GM18951 (cell line): ENCODE data around the gene SHROOM4.

ENCODE experiments used
- POLR2A ChIP-seq: IDR thresholded peaks from 4 replicates; pipeline ENCODE4 v1.6.1; 2011; ENCODE audit warnings: mild to moderate bottlenecking; ENCODE audit not compliant: insufficient read length, insufficient read depth; ENCODE audit errors: extremely low read depth
- in situ Hi-C: fragments of 300-500 bp; cut with MboI; formaldehyde crosslinking; loops from one replicate; pipeline ENCODE4 v1.12.0; 2022; ENCODE audit warnings: low sequenced_read_pairs, mixed read lengths, inconsistent platforms; ENCODE audit not compliant: unreplicated experiment

Gene SHROOM4, protein sequence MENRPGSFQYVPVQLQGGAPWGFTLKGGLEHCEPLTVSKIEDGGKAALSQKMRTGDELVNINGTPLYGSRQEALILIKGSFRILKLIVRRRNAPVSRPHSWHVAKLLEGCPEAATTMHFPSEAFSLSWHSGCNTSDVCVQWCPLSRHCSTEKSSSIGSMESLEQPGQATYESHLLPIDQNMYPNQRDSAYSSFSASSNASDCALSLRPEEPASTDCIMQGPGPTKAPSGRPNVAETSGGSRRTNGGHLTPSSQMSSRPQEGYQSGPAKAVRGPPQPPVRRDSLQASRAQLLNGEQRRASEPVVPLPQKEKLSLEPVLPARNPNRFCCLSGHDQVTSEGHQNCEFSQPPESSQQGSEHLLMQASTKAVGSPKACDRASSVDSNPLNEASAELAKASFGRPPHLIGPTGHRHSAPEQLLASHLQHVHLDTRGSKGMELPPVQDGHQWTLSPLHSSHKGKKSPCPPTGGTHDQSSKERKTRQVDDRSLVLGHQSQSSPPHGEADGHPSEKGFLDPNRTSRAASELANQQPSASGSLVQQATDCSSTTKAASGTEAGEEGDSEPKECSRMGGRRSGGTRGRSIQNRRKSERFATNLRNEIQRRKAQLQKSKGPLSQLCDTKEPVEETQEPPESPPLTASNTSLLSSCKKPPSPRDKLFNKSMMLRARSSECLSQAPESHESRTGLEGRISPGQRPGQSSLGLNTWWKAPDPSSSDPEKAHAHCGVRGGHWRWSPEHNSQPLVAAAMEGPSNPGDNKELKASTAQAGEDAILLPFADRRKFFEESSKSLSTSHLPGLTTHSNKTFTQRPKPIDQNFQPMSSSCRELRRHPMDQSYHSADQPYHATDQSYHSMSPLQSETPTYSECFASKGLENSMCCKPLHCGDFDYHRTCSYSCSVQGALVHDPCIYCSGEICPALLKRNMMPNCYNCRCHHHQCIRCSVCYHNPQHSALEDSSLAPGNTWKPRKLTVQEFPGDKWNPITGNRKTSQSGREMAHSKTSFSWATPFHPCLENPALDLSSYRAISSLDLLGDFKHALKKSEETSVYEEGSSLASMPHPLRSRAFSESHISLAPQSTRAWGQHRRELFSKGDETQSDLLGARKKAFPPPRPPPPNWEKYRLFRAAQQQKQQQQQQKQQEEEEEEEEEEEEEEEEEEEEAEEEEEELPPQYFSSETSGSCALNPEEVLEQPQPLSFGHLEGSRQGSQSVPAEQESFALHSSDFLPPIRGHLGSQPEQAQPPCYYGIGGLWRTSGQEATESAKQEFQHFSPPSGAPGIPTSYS (N-terminal part only)

DNA sequence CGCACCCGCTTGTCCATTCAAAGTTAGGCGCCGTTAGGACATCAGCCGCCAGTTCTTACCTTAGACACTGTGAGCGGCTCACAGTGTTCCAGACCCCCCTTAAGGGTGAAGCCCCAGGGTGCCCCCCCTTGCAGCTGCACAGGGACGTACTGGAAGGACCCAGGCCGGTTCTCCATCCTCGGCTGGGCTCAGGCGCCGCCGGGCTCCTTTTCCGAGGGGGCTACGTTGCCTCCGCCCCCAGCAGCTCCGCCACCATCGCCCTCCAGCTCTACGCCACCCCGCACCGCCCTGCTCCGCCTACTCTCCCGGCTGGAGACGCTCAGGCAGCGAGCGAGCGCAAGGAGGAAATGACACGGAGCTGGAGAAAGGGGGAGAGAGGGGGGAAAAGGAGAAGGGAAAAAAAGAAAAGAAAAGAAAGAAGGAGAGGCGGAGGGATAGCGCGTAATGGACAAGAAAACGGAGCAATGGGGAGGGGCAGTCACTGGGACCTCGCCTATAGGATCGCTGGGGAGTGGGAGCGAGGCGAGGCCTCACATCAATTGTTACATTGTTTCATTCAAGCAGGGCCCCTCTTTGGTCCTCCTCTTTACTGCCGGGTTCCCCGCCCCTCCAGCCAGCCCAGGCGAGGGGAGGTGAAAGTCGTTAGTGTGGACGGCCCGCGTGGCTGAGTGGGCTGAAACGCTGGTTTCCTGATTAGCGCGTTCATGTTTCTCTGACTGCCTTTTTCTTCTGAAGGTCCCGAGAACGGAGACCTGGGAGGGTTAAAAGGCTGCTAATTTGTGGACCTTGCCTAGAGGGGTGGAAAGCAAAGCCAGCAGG, at the start of gene SHROOM4:
Gene SHROOM4, minus strand, starts transcription at position 352 of the 819 bp plus-strand sequence. Its CDS starts 176 bp downstream, at position 176.
- in situ Hi-C loops, result no loop called here
- no peak for TF ChIP-seq POLR2A

DNA sequence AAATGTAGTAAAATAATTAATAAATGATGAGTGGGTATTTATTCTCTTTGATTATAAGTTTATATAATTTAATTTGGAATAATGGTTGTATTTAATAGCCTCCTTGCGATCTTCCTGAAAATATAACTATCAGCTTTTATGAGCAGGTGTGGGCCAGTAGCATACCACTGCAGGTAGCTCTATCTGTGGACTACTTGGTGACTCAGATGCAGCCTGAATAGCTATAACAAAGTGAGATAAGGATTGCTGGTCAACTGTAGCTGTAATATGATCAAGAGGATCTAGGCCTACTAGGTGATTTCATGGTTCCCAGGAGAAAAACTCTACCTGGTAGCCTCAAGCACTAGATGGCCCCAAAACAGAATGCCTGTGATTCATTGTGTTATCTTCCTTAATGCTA, 49.5 kb upstream of the SHROOM4 start:
- no peak for TF ChIP-seq POLR2A
- in situ Hi-C loops, result no loop called here

DNA sequence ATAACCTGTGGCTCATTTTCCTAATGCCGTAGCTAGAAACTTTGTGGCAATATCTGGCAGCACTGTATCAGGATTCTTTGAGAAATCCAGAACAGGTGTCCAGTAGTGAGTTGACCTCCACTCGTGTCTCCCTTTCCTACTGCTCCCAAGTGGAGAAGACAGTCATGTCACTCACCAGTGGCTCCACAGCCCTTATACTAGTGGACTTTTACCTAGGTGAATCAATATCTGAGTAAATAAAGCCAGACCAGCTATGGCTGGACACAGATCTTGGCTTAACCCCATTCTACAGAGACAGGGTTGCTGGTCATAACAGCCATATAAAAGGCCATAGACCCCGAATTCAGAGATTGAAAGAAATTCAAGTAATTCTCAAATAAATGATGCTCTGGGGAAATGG, 46.5 kb upstream of the SHROOM4 start:
- in situ Hi-C loops, result no loop called here
- no peak for TF ChIP-seq POLR2A

DNA sequence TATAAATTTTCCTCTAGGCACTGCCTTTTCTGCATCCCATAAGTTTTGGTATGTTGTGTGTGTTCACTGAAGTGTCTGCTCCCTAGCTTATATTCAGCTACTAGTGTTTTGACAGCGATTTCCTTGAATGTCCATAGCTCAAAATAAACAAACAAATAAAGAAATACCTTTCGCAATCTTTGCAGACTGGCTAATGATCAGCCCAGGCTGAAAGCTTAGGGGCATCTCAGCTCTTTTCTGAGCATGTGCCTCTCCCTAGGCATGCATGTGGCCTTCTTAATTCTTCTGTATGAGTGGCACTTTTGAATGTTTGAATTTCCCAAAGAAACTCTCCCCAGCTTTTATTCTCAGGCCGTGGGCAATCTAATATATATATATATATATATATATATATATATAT, 44.6 kb upstream of the SHROOM4 start:
- in situ Hi-C loops, result no loop called here
- no peak for TF ChIP-seq POLR2A

DNA sequence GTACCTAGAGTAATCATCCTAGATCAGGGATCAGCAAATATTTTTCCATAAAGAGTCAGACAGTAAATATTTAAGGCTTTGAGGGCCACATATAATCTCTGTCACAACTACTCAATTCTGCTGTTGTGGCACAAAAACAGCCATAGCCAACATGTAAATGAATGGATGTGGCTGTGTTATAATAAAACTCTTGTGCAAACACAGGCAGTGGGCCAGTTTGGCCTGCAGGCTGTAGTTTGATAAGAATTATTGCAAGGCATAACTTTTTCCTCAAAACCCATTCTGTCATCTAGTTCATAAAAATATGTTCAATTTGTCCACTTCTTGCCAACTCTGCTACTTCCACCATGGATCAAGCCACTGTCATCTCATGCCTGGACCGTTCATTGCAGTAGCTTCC, 39.4 kb upstream of the SHROOM4 start:
- in situ Hi-C loops, result no loop called here
- TF ChIP-seq POLR2A, result no peak

DNA sequence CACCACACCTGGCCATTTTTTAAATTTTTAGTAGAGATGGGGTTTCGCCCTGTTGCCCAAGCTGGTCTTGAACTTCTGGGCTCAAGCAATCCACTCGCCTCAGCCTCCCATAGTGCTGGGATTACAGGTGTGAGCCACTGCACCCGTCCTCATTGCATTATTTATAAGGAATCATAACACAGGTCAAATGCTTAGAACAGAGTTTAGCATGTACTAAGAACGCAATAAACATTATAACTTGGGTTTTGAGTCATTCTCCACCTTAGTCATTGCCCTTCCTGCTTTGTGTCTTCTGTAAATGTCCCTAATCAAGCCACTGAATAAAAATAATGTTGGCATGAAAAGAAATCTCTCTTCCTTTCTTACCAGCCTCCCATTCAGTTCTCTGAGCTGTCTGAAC, 38.5 kb upstream of the SHROOM4 start:
- in situ Hi-C loops, result no loop called here
- no peak for TF ChIP-seq POLR2A

DNA sequence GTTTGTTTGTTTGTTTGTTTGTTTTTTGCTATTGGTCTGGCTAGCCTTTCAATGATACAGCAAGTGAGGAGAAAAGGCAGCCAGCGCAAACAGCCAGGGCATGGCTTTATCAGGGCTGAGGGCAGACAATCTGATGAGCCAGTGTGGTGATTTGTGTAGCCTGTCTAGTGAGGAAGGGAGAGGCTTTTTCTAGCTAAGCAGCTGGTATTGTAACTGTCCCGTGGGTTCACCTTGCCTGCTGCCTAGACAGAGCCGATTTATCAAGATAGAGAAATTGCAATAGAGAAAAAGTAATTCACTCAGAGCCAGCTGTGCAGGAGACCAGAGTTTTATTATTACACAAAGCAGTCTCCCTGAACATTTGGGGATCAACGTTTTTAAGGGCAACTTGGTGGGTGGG, 28.2 kb upstream of the SHROOM4 start:
- in situ Hi-C loops, result no loop called here
- no peak for TF ChIP-seq POLR2A

DNA sequence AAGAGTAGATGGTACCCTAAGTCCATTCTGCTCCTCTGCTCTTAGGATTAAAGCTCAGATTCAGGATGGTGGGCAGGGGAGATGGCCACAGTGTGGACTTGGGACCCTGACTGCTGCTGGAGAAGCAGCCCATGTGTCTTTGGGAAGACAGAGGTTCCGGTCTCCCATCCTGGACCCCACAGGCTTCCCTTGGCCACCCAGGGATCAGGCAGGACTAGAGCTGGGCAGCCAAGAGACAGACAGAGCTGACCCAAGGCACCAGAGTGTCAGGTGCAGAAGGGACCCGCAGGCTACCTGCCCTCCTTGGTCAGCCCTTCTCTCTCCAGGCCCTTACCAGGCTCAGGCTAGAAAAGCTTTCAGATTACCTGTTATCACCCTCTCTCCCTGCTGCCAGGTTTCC, 25.7 kb upstream of the SHROOM4 start:
- in situ Hi-C loops, result no loop called here
- no peak for TF ChIP-seq POLR2A

DNA sequence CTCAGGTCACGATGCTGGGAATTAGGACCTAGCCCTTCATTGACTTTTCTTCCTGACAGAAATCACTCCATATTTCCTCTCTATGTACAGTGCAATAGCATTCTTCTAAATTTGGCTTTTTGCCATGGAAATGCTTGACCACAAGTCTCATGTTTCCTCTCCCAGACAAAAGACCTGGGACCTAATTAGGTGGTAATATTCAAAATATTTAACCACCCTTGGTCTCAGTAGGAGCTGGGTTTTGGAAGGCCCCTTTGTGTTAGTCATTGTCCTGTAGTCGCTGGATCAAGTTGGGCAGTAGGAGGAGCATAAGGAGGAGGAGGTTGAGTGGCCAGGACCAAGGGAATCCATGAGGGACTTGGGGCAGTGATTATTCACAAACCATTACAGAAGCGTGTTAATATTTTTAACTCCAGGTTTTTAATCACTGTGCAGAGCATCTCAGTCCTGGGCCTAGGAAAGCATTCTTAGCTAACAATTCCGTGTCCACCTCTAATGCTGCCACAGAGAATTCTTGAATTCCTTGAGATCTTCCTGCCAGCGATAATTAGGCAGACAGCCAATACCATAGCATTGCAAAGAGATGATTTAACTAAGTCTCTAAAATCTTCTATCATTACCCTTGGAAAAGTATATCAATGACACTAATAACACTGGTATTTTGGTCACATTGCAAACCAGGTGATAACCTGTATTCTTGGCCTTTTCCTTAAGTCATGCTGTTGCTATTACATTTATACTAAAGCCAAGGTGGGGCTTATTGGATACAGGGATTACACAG, 25.0 kb upstream of the SHROOM4 start:
- in situ Hi-C loops, result no loop called here
- no peak for TF ChIP-seq POLR2A

DNA sequence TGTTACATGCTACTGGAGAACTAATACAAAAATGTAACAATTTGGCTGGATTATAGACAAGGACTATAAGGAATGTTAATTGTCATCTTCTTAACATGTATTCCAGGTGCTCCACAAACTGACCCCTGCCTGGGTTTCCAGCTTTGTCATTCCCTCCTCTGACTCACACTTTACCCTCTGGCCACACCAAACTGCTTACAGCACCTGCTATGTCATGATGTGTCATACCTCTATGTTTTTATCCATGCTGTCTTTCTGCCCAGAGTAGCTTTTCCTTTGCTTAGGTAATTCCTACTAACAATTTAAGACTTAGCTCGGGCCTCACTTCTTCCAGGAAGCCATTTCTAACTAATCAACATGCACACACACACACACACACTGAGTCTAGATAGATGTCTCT, 14.0 kb upstream of the SHROOM4 start:
- in situ Hi-C loops, result no loop called here
- no peak for TF ChIP-seq POLR2A

DNA sequence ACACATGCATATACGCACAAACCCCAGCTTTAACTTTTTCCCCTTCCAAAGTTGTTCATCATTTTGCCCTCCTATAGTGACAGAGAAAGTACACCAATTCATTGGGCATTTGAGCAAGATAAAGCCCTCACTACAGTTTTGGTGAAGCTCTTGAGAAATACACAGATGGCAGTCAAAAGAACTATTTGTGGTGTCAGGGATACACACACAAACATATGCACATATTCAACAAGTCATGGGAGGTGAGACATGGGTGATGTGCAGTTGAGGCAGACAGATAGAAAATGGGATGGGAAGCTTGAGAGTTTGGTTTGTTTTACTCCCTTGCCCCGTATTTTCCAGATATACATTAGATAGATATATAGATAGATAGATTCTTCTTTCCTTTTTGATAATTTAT, 11.8 kb upstream of the SHROOM4 start:
- TF ChIP-seq POLR2A, result no peak
- in situ Hi-C loops, result no loop called here

DNA sequence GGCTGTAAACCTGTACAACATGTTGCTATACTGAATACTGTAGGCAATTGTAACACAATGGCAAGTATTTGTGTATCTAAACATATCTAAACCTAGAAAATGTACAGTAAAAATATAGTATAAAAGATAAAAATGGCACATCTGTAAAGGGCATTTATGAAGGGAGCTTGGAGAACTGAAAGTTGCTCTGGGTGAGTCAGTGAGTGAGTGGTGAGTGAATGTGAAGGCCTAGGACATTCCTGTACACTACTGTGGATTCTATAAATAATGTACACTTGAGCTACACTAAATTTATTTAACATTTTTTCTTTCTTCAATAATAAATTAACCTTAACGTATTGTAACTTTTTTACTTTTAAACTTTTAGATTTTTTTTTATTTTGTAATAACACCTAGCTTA, 5.0 kb upstream of the SHROOM4 start:
- no peak for TF ChIP-seq POLR2A
- in situ Hi-C loops, result no loop called here
